Smooth muscle cell (in vitro differentiated cells): ENCODE data around the gene TP53AIP1. TPM values are rescaled to one million over a fixed set of nuclear protein-coding genes. Genes with fewer than 3 reads are reported as not detected.

ENCODE experiments used
- DNase-seq: peaks from one replicate; lab custom pipeline; 2025; ENCODE audit not compliant: unreplicated experiment; lab: John Stamatoyannopoulos, UW
- H2AFZ ChIP-seq: fragments of 200-600 bp; sonication (generic); 2 replicates; pipeline ENCODE4 v1.6.0; 2016; ENCODE audit warnings: antibody characterized with exemption, low read depth, mild to moderate bottlenecking
- H3F3A ChIP-seq: fragments of 200-600 bp; sonication (generic); 2 replicates; pipeline ENCODE4 v1.6.0; 2017; ENCODE audit warnings: antibody characterized with exemption, low read depth
- H3K27ac ChIP-seq: fragments of 200-600 bp; sonication (generic); 2 replicates; pipeline ENCODE4 v1.5.1; 2016; ENCODE audit warnings: low read depth, mild to moderate bottlenecking
- H3K27me3 ChIP-seq: fragments of 200-600 bp; sonication (generic); 2 replicates; pipeline ENCODE4 v1.6.1; 2016; ENCODE audit warnings: low read depth, mild to moderate bottlenecking
- H3K36me3 ChIP-seq: fragments of 200-600 bp; sonication (generic); 2 replicates; pipeline ENCODE4 v1.5.1; 2016; ENCODE audit warnings: low read depth
- H3K4me1 ChIP-seq: fragments of 200-600 bp; sonication (generic); 2 replicates; pipeline ENCODE4 v1.5.1; 2016; ENCODE audit warnings: low read depth
- H3K4me2 ChIP-seq: fragments of 200-600 bp; sonication (generic); 2 replicates; pipeline ENCODE4 v1.6.0; 2016; ENCODE audit warnings: mild to moderate bottlenecking
- H3K4me3 ChIP-seq: fragments of 200-600 bp; sonication (generic); 2 replicates; pipeline ENCODE4 v1.5.1; 2016; ENCODE audit warnings: mild to moderate bottlenecking
- H3K79me2 ChIP-seq: fragments of 200-600 bp; sonication (generic); 2 replicates; pipeline ENCODE4 v1.6.0; 2016; ENCODE audit warnings: low read depth, mild to moderate bottlenecking
- H3K9ac ChIP-seq: fragments of 200-600 bp; sonication (generic); 2 replicates; pipeline ENCODE4 v1.6.0; 2016; ENCODE audit warnings: low read depth
- H3K9me3 ChIP-seq: fragments of 200-600 bp; sonication (generic); replicated peaks from 2 replicates; pipeline ENCODE4 v1.5.1; 2016; ENCODE audit warnings: low read depth
- H4K20me1 ChIP-seq: fragments of 200-600 bp; sonication (generic); 2 replicates; pipeline ENCODE4 v1.6.0; 2016; ENCODE audit warnings: low read depth
- WGBS: methylation state at CpG from one replicate; pipeline ENCODE4 v1.1.7; 2016; ENCODE audit warnings: low lambda C conversion rate; 5-methylcytosine and 5-hydroxymethylcytosine counted together
- polyA plus RNA-seq: library from polyadenylated mRNA; unstranded; fragments of >200 nt; fragmentation: Nextera tagmentation; extraction: Ambion mirVana; gene quantifications from 2 replicates; pipeline ENCODE4 v1.2.1, GENCODE V29; 2016
- total RNA-seq: library from RNA; depleted of rRNA; stranded (reverse); fragments of >200 nt; gene quantifications from 2 replicates; pipeline ENCODE4 v1.2.3, GENCODE V29; 2014
- TF ChIP-seq, protein P1 (sequence below): fragments of 200-600 bp; sonication (generic); IDR thresholded peaks from 2 replicates; pipeline ENCODE4 v1.5.1; 2017; ENCODE audit warnings: borderline replicate concordance, mild to moderate bottlenecking, antibody characterized with exemption; ENCODE audit not compliant: insufficient read depth, poor library complexity, severe bottlenecking

The TP53AIP1 gene
- total and polyA plus RNA-seq, 2 experiments from 2014 or later: 0.38 to 0.81 TPM

GRCh38 chr11:128915149-128915521 is 27.5 kb downstream of the TP53AIP1 start:
- Histone ChIP-seq H3K4me2 (no peak overlapping the region), H3K27me3 (peaks cover 5% of the 10 kb centered on the region), H4K20me1 (no peaks in the 10 kb centered on the region), H3K79me2 (no peaks in the 10 kb centered on the region), H3K9ac (no peak overlapping the region), H3K9me3 (no peaks in the 10 kb centered on the region), H3K36me3 (no peaks in the 10 kb centered on the region), H3K27ac (no peak overlapping the region), H3F3A (no peaks in the 10 kb centered on the region), H3K4me3 (no peak overlapping the region), H3K4me1 (no peaks in the 10 kb centered on the region), H2AFZ (no peak overlapping the region)
- WGBS: 69% methylated on average over 6 of the region's 6 CpGs
- TF ChIP-seq, protein P1, sequence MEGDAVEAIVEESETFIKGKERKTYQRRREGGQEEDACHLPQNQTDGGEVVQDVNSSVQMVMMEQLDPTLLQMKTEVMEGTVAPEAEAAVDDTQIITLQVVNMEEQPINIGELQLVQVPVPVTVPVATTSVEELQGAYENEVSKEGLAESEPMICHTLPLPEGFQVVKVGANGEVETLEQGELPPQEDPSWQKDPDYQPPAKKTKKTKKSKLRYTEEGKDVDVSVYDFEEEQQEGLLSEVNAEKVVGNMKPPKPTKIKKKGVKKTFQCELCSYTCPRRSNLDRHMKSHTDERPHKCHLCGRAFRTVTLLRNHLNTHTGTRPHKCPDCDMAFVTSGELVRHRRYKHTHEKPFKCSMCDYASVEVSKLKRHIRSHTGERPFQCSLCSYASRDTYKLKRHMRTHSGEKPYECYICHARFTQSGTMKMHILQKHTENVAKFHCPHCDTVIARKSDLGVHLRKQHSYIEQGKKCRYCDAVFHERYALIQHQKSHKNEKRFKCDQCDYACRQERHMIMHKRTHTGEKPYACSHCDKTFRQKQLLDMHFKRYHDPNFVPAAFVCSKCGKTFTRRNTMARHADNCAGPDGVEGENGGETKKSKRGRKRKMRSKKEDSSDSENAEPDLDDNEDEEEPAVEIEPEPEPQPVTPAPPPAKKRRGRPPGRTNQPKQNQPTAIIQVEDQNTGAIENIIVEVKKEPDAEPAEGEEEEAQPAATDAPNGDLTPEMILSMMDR: no peak
- no peak for DNase-seq

- Histone ChIP-seq H3K4me3 (no peak overlapping the region), H3K9me3 (no peaks in the 10 kb centered on the region), H3K9ac (no peak overlapping the region), H3K27me3 (peaks cover 5% of the 10 kb centered on the region), H3K27ac (no peak overlapping the region), H3K36me3 (no peaks in the 10 kb centered on the region), H2AFZ (no peak overlapping the region), H3K4me2 (no peak overlapping the region), H3K4me1 (no peaks in the 10 kb centered on the region), H3F3A (no peaks in the 10 kb centered on the region), H3K79me2 (no peaks in the 10 kb centered on the region), H4K20me1 (no peaks in the 10 kb centered on the region)
- no peak for DNase-seq
- 85% methylated on average over 18 of the region's 18 CpGs for WGBS
- TF ChIP-seq, protein P1: no peak
These were observed 28.2 kb downstream of the TP53AIP1 start for GRCh38 chr11:128914216-128915148.

- H3K4me3 ChIP-seq: no peak overlapping the region
- H3K36me3 ChIP-seq: no peaks in the 10 kb centered on the region
- no peak overlapping the region for H3K4me2 ChIP-seq
- 92% methylated on average over 5 of the region's 5 CpGs for WGBS
- no peaks in the 10 kb centered on the region for H3K79me2 ChIP-seq
- H3K4me1 ChIP-seq: no peaks in the 10 kb centered on the region
- no peak overlapping the region for H3K27ac ChIP-seq
- no peak for DNase-seq
- TF ChIP-seq, protein P1: no peak
- peaks cover 4% of the 10 kb centered on the region for H3F3A ChIP-seq
- H2AFZ ChIP-seq: no peak overlapping the region
- H4K20me1 ChIP-seq: no peaks in the 10 kb centered on the region
- H3K9me3 ChIP-seq: no peaks in the 10 kb centered on the region
- H3K27me3 ChIP-seq: peaks cover 5% of the 10 kb centered on the region
- H3K9ac ChIP-seq: no peak overlapping the region
These were observed 28.9 kb downstream of the TP53AIP1 start for GRCh38 chr11:128913806-128914205.
